PC-9 (cell line): ENCODE measurements around the gene HDGFL2.

Source experiments
- EZH2 ChIP-seq: fragments of 200-600 bp; sonication (generic); IDR thresholded peaks from 2 replicates; pipeline ENCODE4 v1.8.0; 2017; ENCODE audit warnings: antibody characterized with exemption, low read depth
- TF ChIP-seq, protein P1 (sequence below): fragments of 200-600 bp; sonication (generic); conservative IDR thresholded peaks from 2 replicates; pipeline ENCODE4 v1.6.1; 2017; ENCODE audit warnings: mixed run types, antibody characterized with exemption, mild to moderate bottlenecking, moderate library complexity

DNA sequence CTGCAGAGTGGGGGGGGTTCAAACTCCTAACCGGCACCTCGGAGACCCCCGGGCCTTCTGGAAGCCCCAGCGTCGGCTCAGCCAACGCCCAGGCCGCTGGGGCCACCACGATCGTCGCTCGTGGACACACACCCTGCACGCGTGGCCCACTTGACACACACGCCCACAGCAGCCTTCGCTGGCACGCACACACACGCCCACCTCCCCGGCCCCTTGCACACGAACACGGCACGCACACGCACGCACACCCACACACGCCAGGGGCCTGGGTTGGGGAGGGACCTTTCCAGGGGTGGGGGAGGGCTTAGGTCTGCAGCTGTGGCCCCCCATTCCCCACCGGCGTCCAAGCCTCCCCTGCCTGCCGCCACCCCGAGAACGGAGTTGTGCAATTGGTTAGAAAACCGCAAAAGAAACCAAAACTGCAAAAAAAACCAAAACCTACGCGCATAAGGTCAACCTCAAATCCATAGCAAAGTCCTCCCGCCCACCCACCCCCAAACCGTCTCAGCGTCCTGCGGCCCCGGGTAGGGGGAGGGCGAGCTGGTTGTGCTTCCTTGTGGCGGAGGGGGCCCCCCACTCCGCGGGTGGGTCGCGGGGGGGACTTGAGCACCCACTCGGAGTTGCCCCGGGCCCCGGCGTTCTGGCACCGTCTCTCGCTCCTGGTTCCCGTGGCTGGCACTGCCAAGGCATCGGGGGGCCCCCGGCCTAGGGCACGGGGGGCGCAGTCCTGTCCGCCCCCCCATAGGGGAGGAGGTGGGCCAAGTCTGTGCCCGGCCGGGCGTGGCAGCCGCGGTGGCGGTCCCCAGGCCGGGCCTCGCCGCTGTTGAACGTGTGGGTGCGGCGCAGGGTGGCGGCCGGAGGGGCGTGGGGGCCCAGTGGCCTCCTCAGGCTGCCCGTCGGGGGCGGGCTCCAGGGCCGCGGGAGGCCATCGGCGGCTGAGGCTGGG, 71.1 kb downstream of the HDGFL2 start:
- TF ChIP-seq, protein P1, sequence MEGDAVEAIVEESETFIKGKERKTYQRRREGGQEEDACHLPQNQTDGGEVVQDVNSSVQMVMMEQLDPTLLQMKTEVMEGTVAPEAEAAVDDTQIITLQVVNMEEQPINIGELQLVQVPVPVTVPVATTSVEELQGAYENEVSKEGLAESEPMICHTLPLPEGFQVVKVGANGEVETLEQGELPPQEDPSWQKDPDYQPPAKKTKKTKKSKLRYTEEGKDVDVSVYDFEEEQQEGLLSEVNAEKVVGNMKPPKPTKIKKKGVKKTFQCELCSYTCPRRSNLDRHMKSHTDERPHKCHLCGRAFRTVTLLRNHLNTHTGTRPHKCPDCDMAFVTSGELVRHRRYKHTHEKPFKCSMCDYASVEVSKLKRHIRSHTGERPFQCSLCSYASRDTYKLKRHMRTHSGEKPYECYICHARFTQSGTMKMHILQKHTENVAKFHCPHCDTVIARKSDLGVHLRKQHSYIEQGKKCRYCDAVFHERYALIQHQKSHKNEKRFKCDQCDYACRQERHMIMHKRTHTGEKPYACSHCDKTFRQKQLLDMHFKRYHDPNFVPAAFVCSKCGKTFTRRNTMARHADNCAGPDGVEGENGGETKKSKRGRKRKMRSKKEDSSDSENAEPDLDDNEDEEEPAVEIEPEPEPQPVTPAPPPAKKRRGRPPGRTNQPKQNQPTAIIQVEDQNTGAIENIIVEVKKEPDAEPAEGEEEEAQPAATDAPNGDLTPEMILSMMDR = no peak
- TF ChIP-seq EZH2 = no peak
